Heart left ventricle (tissue), 16 donors: ENCODE results near the gene GRM2. TPM values are rescaled to one million over a fixed set of nuclear protein-coding genes. Genes with fewer than 3 reads are reported as not detected.
A peak's percentile ranks its signal among the peaks of the same experiment; 100 is the strongest.

Experiments
- ATAC-seq, 4 donors: fragments of 200-7000 bp; cut with Tn5 transposase; one replicate each; pipeline ENCODE4 v1.9.1; 2020 to 2022; ENCODE audit warnings: moderate library complexity in 4 of 4, mild to moderate bottlenecking in 3 of 4, moderate number of reproducible peaks in 1 of 4
- DNase-seq, 5 donors: peaks; one replicate each; pipeline ENCODE4 v3.0.0-alpha.2; 2020
- H3K27ac ChIP-seq, 12 donors: fragments of 200-600 bp; sonication (generic) in 4 of 12; one replicate each; pipeline versions ENCODE4 v1.5.0 to v1.8.0; 2016 to 2022; ENCODE audit warnings: mild to moderate bottlenecking in 2 of 12
- H3K27me3 ChIP-seq, 9 donors: fragments of 200-600 bp; sonication (generic) in 2 of 9; one replicate each; pipeline versions ENCODE4 v1.5.1 to v1.8.0; 2016 to 2022; ENCODE audit warnings: mild to moderate bottlenecking in 3 of 9
- H3K36me3 ChIP-seq, 9 donors: fragments of 200-600 bp; sonication (generic) in 2 of 9; one replicate each; pipeline versions ENCODE4 v1.5.0 to v1.8.0; 2018 to 2022; ENCODE audit warnings: mild to moderate bottlenecking in 2 of 9
- H3K4me1 ChIP-seq, 12 donors: fragments of 200-600 bp; sonication (generic) in 4 of 12; one replicate each; pipeline versions ENCODE4 v1.5.0 to v1.8.0; 2016 to 2022; ENCODE audit warnings: mild to moderate bottlenecking in 3 of 12
- H3K4me3 ChIP-seq, 12 donors: fragments of 200-600 bp; sonication (generic) in 4 of 12; one replicate each; pipeline versions ENCODE4 v1.5.0 to v1.8.0; 2017 to 2022; ENCODE audit warnings: mild to moderate bottlenecking in 9 of 12, moderate library complexity in 4 of 12
- H3K9me3 ChIP-seq, 12 donors: fragments of 200-600 bp; sonication (generic) in 4 of 12; one replicate each; pipeline versions ENCODE4 v1.5.0 to v1.8.0; 2016 to 2022; ENCODE audit warnings: mild to moderate bottlenecking in 1 of 12
- CTCF ChIP-seq, 12 donors: fragments of 200-600 bp; sonication (generic) in 4 of 12; IDR thresholded peaks; one replicate each; pipeline versions ENCODE4 v1.5.0 to v1.8.0; 2018 to 2022; ENCODE audit warnings: antibody characterized with exemption in 12 of 12, mild to moderate bottlenecking in 5 of 12
- POLR2A ChIP-seq, 2 donors: fragments of 450-650 bp; IDR thresholded peaks; one replicate each; pipeline ENCODE4 v1.6.1; 2017; ENCODE audit warnings: antibody characterized with exemption in 2 of 2, mild to moderate bottlenecking in 2 of 2, moderate library complexity in 2 of 2
- WGBS, 4 donors: extraction: QIAGEN DNeasy Blood & Tissue Kit in 2 of 4; methylation state at CpG; one replicate each; pipeline versions ENCODE4 v1.1.5 to v1.1.7; 2013 to 2018; 5-methylcytosine and 5-hydroxymethylcytosine counted together
- intact Hi-C, 10 donors: fragments of 100-400 bp; cut with DNase I; formaldehyde crosslinking; loops; one replicate each; pipeline versions ENCODE4 v1.11.1 to v1.14.2; 2022
- polyA plus RNA-seq, 2 donors: library from polyadenylated mRNA; stranded (reverse); fragments of 200-250 nt; gene quantifications; one replicate each; pipeline ENCODE4 v1.2.3, GENCODE V29; 2013
- total RNA-seq, 9 donors: library from RNA; depleted of rRNA in 2 of 9; stranded (reverse); fragments of >200 nt in 2 of 9; fragmentation: NEBNext Ultra II Directional in 3 of 9; extraction: Animal tissue kit (Norgen Biotek cat#: 25700) in 3 of 9; gene quantifications; one replicate each; pipeline versions ENCODE4 v1.1.0 to v1.2.4, GENCODE V29; 2016 to 2023
- donor health status: ischemic (EF 13 %, LVEDD 7.1; RV severe dilation, severe dysfunction).
- donor health status: healthy with polysubstance abuse.
- donor health status: DM: no; HTN: yes; CAD: no.
- donor health status: DM: no; HTN: no; CAD: no.
- donor health status: ischemic (EF 25% LVEDD 6.9; RV normal size, moderate dysfunction).
- donor health status: ischemic (EF 25% LVEDD 5.7; RV mildly dilated, moderate dysfunction).
- donor health status: healthy.
- donor health status: DM: yes; HTN: yes; CAD: no.
- donor health status: ischemic (EF 35%, LVEDD 5.7; RV mildly dilated, moderate dysfunction).
- donor health status: nonischemic (EF 11% LVEDD 7.7; RV severe dilation, severe dysfunction).
- donor health status: DM: yes; HTN: yes; CAD: no.
- donor health status: PGD.
- donor health status: ischemic (EF 29% LVEDD 5.4; RV normal size, mild dysfunction).
- donor health status: nonischemic (EF 23%, LVEDD 6.1; RV moderate dilation, normal function).

GRM2 gene
- total and polyA plus RNA-seq, 11 donors, result 0.03 to 0.95 (median 0.40) TPM; not detected in 2

DNA sequence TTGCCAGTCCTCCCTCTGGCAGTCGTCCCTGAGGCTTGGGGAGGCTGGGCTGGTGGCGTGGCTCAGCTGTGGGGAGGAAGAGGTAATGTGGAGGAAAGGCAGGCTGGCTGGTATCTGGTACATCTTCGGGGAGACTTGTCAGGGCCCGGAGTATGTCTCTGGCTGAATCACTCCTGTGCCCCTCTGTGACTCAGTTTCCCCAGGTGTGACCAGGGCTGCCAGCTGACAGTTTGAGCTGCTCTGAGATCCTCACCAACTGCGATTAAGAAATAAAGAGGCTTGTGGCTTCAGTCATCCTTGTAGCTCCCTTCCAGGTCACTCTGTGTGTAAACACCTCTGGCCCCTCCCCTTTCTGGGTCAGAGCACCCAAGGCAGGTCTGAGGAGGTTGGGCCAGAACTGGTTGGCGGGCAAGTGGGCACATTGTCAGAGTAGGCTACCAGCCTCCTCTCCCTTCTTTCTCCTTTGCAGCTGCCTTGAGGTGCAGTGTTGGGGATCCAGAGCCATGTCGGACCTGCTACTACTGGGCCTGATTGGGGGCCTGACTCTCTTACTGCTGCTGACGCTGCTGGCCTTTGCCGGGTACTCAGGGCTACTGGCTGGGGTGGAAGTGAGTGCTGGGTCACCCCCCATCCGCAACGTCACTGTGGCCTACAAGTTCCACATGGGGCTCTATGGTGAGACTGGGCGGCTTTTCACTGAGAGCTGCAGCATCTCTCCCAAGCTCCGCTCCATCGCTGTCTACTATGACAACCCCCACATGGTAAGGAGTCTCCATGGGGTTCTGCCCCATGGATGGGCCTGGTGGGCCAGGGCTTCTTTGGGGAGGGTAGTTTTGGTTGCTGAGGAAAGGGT lies 32.8 kb upstream of the GRM2 start:
- DNase-seq (peak in 3 of 5 donors; percentile 6 to 42 (median 20)), ATAC-seq (no peak)
- TF ChIP-seq CTCF (IDR thresholded peaks at IDR 0.05), result no peak
- no peak for TF ChIP-seq POLR2A (IDR thresholded peaks at IDR 0.05)
- 88 to 94% (median 91%) methylated on average over 9 to 14 of the region's 14 CpGs for WGBS, 4 donors
- Histone ChIP-seq H3K4me1 (peaks cover 2 to 73% (median 41%) of the 10 kb centered on the region in 12 donors), H3K9me3 (no peaks in the 10 kb centered on the region), H3K27me3 (no peaks in the 10 kb centered on the region), H3K36me3 (peaks cover 0 to 45% (median 17%) of the 10 kb centered on the region in 9 donors), H3K27ac (peak overlapping the region in 1 of 12 donors; percentile 96), H3K4me3 (no peak overlapping the region)
- intact Hi-C loops, result loop anchor here in 4 of 10 donors (10.0 kb wide), 2 partner anchors 279 to 289 kb away; partner anchors contain the start of genes RBM15B (in 3 of the 4) and MANF (in 1 of the 4)

DNA sequence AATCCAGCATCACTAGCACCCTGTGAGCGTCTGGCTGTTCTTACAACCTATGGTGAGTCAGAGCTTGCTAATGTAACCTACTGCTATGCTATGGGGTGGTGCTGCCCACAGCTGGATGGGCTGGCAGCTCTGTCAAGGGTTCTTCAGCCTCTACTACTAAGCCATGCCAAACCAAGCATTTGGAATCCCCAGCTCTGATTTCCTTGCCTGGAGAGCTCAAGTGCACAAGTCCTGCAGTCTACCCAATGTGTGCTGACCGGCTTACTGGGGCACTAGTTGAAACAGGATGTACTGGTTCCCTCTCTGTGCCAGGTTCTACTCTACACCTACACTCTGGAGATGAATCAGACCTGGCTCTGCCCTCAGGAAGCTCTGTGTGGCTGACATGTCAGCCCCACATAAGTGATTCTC lies 31.7 kb upstream of the GRM2 start:
- H3K4me3 ChIP-seq, result no peak overlapping the region
- H3K36me3 ChIP-seq, result peaks cover 0 to 50% (median 20%) of the 10 kb centered on the region in 9 donors
- TF ChIP-seq CTCF (IDR thresholded peaks at IDR 0.05) (no peak), POLR2A (IDR thresholded peaks at IDR 0.05) (no peak)
- WGBS, 4 donors, result 86 to 91% (median 88%) methylated on average over 1 to 2 of the region's 2 CpGs
- ATAC-seq, result no peak
- peaks cover 2 to 69% (median 43%) of the 10 kb centered on the region in 12 donors for H3K4me1 ChIP-seq
- H3K27me3 ChIP-seq, result no peaks in the 10 kb centered on the region
- no peak overlapping the region for H3K27ac ChIP-seq
- intact Hi-C loops, result loop anchor here in 4 of 10 donors (10.0 kb wide), 2 partner anchors 280 to 290 kb away; partner anchors contain the start of genes RBM15B (in 3 of the 4) and MANF (in 1 of the 4)
- DNase-seq, result peak in 1 of 5 donors; percentile 14
- H3K9me3 ChIP-seq, result no peaks in the 10 kb centered on the region

DNA sequence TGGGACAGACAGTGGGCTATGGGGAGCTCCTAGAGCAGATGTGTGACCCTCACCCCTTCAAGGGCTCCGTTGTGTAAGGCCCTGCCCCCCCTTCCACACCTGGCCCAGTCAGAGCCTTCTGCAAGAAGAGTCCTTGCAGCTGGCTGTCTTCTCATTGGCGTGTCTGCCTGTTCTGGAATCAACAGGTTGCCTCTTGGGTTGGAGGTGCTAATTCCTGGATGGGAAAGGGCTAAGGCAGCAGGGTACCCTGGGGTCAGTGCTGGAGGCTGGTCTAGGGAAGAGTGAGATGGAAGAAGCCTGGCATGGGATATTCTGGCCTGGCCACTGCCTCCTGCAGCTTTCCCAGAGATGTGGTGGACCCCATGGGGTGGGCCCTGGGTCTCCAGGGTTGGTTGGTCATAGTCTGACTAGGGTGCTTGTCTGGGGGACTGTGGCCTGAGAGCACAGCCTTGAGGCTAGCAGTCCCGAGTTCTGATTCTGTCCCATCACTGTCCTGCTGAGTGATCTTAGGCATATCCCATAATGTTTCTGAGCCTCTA lies 30.7 kb upstream of the GRM2 start:
- intact Hi-C loops, result loop anchor here in 4 of 10 donors (10.0 kb wide), 2 partner anchors 281 to 291 kb away; partner anchors contain the start of genes RBM15B (in 3 of the 4) and MANF (in 1 of the 4)
- H3K4me3 ChIP-seq, result no peak overlapping the region
- no peaks in the 10 kb centered on the region for H3K27me3 ChIP-seq
- no peak for TF ChIP-seq POLR2A (IDR thresholded peaks at IDR 0.05)
- TF ChIP-seq CTCF (IDR thresholded peaks at IDR 0.05), result no peak
- WGBS, 4 donors, result 94 to 100% (median 95%) methylated on average over 2 to 3 of the region's 3 CpGs
- ATAC-seq (no peak), DNase-seq (peak in 2 of 5 donors; percentile 18 to 42)
- no peak overlapping the region for H3K27ac ChIP-seq
- peaks cover 4 to 72% (median 46%) of the 10 kb centered on the region in 12 donors for H3K4me1 ChIP-seq
- peaks cover 0 to 50% (median 20%) of the 10 kb centered on the region in 9 donors for H3K36me3 ChIP-seq
- H3K9me3 ChIP-seq, result no peaks in the 10 kb centered on the region

- DNase-seq (peak in 2 of 5 donors; percentile 17 to 22), ATAC-seq (no peak)
- peaks cover 9 to 78% (median 52%) of the 10 kb centered on the region in 12 donors for H3K4me1 ChIP-seq
- TF ChIP-seq POLR2A (IDR thresholded peaks at IDR 0.05) (no peak), CTCF (IDR thresholded peaks at IDR 0.05) (no peak)
- H3K4me3 ChIP-seq, result no peak overlapping the region
- no peaks in the 10 kb centered on the region for H3K27me3 ChIP-seq
- 80 to 96% (median 95%) methylated on average over 1 to 3 of the region's 3 CpGs for WGBS, 4 donors
- H3K27ac ChIP-seq, result no peak overlapping the region
- peaks cover 0 to 50% (median 20%) of the 10 kb centered on the region in 9 donors for H3K36me3 ChIP-seq
- intact Hi-C loops, result loop anchor here in 4 of 10 donors (10.0 kb wide), 2 partner anchors 283 to 293 kb away; partner anchors contain the start of genes RBM15B (in 3 of the 4) and MANF (in 1 of the 4)
- H3K9me3 ChIP-seq, result no peaks in the 10 kb centered on the region
Measured at GRCh38 chr3:51677358-51677757, 29.5 kb upstream of the GRM2 start.
